HTERT RPE-1 (cell line): ENCODE measurements around the gene KIAA1755.

Source experiments
- in situ Hi-C: fragments of 300-500 bp; cut with MboI; formaldehyde crosslinking; loops from 4 replicates; pipeline ENCODE4 v1.14.3; 2020; ENCODE audit warnings: low sequenced_read_pairs

KIAA1755 gene

GRCh38 chr20:38222231-38222922, 38.2 kb downstream of the KIAA1755 start:
- in situ Hi-C loops = no loop called here

DNA sequence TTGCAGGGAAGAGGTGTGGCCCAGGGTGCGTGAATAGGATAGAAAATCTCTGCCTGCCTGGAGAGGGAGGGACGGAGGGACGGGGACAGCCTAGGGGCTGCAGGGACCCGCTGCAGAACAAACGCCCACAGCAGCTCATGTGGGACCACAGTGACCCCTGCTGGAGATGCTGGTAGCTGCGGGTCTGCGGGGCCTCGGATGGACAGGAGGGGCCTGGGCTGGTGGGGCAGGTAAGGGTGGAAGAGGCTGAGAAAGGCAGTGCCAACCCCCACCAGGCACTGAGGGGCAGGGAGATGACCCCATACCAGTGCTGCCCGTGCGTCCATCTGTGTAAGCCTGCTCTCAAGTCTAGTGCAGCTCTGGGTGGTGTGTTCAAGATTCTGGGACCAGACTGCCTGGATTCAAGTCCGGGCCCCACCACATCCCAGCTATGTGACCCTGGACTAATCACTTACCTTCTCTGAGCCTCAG, 39.4 kb downstream of the KIAA1755 start:
- in situ Hi-C loops = no loop called here

GRCh38 chr20:38220587-38221118, 39.9 kb downstream of the KIAA1755 start:
- in situ Hi-C loops = no loop called here

- in situ Hi-C loops = no loop called here
These were observed 41.3 kb downstream of the KIAA1755 start for GRCh38 chr20:38219006-38219950.

GRCh38 chr20:38218566-38218885, 42.0 kb downstream of the KIAA1755 start:
- in situ Hi-C loops = no loop called here

DNA sequence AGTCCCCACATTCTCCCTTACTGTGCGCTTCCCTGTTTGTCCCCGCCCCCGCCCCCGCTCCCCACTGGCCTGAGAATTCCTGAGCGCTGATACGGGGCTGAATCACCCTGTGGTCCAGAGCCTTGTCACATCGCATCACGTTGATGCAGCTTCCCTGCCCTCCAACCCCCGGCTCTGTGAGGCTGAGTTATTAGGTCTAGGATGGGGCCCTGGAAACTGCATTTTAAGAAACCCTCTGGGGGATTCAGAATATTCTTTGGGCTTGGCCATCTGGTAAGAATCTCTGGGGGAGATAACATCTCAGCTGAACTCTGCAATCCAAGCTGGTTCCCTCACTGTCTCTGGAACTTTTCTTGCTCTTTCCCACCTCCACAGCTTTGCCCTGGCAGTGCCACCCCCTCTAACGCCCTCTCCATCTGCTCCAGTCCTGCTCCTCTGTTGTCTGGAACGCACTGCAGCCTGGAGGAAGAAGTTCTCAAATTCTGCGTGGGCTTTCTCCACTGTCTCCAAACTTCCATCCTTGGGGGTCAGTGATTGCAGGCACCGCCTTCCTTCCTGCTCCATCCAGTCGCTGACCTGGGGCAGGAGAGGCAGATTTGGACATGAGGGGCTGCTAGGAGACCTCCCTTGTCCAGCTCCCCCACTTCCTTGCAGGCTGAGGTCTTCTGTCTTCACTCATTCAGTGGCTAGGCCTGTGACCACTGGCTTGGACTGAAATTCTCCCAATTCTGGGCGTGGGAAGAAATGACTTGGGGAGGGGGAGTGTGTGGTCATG, 42.6 kb downstream of the KIAA1755 start:
- in situ Hi-C loops = no loop called here

DNA sequence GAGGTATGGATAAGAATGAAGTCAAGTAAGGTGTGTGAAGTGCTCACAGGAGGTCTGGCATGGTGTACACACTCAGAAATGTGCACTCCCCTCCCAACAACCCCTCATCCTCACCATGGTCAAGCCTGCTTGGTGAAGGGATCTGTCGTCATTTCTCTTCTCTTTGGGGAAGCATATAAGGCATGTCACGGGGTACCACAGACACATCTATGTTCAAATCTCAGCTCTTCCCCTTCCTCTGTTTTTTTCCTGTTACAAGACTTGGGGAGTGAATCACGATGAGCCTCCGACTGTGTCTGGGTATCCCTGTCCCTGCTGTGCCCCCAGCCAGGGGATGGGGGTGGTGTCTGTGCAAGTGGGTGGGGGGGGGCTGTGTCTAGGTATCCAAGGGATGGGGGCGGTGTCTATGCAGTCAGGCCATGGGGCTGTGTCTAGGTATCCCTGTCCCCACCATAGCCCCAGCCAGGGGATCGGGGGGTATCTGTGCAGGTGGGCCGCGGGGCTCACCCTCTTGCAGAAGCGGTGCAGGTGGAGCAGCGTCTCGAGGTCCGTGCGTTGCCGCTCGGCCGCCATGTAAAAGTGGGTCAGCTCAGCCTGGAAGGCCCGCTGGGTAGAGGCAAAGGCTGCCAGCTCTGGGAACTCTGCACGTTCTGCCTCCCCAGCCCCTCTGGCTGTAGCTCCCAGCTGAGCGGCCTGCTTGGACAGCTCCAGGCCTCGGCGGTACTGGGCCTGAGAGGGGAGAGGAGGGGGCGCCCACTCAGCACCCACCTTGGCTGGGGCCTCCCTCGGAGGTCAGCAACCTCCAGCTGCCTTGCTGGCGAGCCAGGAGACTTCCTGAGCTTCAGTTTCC, 43.6 kb downstream of the KIAA1755 start:
- in situ Hi-C loops = no loop called here

DNA sequence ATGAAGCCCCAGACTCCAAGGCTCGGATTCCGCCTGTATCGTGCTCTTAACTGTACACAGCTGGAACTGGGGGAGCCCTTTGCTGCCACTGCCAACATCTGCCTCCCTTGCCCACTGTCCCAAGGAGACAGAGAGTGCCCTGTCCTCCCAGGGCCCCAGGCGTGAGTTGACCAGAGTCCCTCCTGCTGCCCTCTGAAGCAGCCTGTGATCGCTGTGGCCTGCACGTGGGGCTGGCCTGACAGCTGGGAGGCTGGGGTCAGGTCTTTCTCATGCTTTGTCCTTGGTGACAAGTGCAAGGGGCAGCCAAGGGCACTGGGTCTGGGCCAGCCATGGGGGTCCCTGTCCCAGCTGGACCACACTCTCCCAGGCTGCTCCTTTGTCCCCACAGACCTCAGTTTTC, 44.3 kb downstream of the KIAA1755 start:
- in situ Hi-C loops = no loop called here

DNA sequence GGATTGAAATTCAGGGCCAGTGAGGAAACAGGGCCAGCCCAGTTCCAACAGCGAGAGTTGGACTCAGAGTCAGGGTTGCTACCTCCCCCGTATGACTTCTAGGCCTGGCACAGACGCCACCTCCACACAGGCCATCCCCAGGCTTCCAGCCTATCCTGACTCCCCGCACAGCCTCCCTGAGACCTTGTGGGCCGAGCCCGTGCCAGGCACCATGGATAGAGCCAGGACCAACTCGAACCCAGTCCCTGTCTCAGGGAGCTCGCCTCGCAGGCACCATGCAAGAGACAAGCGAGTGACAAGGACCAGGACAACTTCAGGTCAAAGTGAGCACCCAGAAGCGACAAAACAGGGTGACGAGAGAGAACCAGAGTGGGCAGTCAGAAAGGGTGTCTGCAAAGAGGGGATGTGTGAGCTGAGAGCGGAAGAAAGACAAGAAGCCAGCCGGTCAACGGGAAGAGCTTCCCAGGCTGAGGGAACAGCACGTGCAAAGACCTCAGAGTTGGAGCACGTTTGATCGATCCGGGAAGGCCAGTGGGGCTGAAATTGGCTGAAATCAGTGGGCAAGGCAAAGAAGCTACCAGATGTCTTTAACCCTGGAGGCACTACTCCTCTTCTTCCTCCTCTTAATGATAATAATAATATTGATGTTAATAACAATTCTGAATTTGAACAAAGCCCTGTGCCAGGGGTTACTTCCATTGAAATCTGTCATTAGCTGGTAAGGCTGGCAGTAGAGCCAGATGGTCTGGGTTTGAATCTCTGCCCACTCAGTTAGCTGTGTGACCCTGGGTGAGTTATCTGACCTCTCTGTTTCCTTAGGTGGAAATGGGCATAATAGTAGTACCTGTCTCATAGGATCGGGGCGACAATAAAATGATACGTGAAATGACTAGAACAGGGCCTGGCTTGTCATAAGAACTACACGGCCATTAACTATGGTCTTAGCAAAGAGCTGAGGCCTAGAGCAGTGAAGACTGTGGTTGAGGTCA, 45.0 kb downstream of the KIAA1755 start:
- in situ Hi-C loops = no loop called here

GRCh38 chr20:38214256-38215193, 46.0 kb downstream of the KIAA1755 start:
- in situ Hi-C loops = no loop called here

GRCh38 chr20:38213607-38213940, 47.0 kb downstream of the KIAA1755 start:
- in situ Hi-C loops = no loop called here

GRCh38 chr20:38212806-38213606, 47.5 kb downstream of the KIAA1755 start:
- in situ Hi-C loops = no loop called here

GRCh38 chr20:38211200-38212097, 49.1 kb downstream of the KIAA1755 start:
- in situ Hi-C loops = no loop called here

DNA sequence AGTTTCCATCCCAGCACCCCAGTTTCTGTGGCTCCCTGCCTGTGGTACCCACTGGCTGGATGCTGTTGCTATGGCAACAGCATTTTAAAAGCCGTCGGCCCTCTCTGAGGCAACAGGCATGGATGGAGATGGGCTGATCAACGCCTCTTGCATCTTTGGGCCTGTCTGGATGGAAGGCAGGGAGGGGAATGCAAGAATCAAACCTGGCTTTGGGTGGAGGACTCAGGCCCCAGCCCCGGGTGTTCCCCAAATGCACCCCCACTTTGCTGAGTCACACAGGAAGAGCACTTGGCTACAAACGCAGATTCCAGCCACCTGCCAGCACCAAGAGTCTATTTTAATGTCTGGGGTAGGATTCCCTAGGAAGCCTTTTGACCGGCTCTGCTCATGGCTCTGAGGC, 49.8 kb downstream of the KIAA1755 start:
- in situ Hi-C loops = no loop called here

GRCh38 chr20:38209736-38210405, 50.7 kb downstream of the KIAA1755 start:
- in situ Hi-C loops = no loop called here
